Activated T-helper 1 cell treated with anti-CD3 and anti-CD28 coated beads, Interleukin-2, amount 50 U/mL, for 16 hours (primary cell): ENCODE results near the gene ARHGEF19.
"Not testable (repeated sequence)": the region's sequence is repeated elsewhere in the genome, so short reads cannot be mapped to it uniquely, and the experiment has no call there.

Experiments used
- DNase-seq, 2 donors: peaks; one replicate each; pipeline ENCODE4 v3.0.0-alpha.2; 2020; ENCODE audit warnings: low read depth in 1 of 2, low spot score in 1 of 2

The ARHGEF19 gene

GRCh38 chr1:16183179-16183578 is 29.3 kb downstream of the ARHGEF19 start:
- DNase-seq, result no peak

- no peak for DNase-seq
Measured at GRCh38 chr1:16181887-16182719, 30.3 kb downstream of the ARHGEF19 start.

GRCh38 chr1:16180291-16180824 is 32.1 kb downstream of the ARHGEF19 start:
- no peak for DNase-seq

GRCh38 chr1:16178596-16179497 is 33.6 kb downstream of the ARHGEF19 start:
- DNase-seq, result no peak

GRCh38 chr1:16177306-16177705 is 35.1 kb downstream of the ARHGEF19 start:
- no peak for DNase-seq

GRCh38 chr1:16176653-16177052 is 35.8 kb downstream of the ARHGEF19 start:
- DNase-seq, result no peak

- DNase-seq, result no peak
Measured at GRCh38 chr1:16175610-16176553, 36.6 kb downstream of the ARHGEF19 start.

- DNase-seq, result no peak
Measured at GRCh38 chr1:16174886-16175598, 37.4 kb downstream of the ARHGEF19 start.

- DNase-seq, result no peak
Measured at GRCh38 chr1:16174261-16174868, 38.1 kb downstream of the ARHGEF19 start.

- DNase-seq, result no peak
Measured at GRCh38 chr1:16173447-16174260, 38.8 kb downstream of the ARHGEF19 start.

- DNase-seq, result no peak
Measured at GRCh38 chr1:16172964-16173446, 39.4 kb downstream of the ARHGEF19 start.

GRCh38 chr1:16172218-16172830 is 40.1 kb downstream of the ARHGEF19 start:
- DNase-seq, result no peak

GRCh38 chr1:16171314-16172151 is 40.9 kb downstream of the ARHGEF19 start:
- DNase-seq, result no peak

GRCh38 chr1:16170283-16170673 is 42.2 kb downstream of the ARHGEF19 start:
- DNase-seq, result no peak

GRCh38 chr1:16168622-16169360 is 43.7 kb downstream of the ARHGEF19 start:
- DNase-seq, result no peak

- not testable (repeated sequence) for DNase-seq
Measured at GRCh38 chr1:16168144-16168495, 44.3 kb downstream of the ARHGEF19 start.
